ENCODE data around the gene AFDN. TPM values are rescaled to one million over a fixed set of nuclear protein-coding genes. Genes with fewer than 3 reads are reported as not detected.

AFDN gene
- total RNA-seq = 100 to 1,000 TPM in 4 of 8 experiments, 10 to 100 TPM in 4; 18.1 to 161 (median 103) TPM

GRCh38 chr6:167826896-167827582 is at the start of gene AFDN:
AFDN (plus strand) TSS chr6:167826911; CDS start chr6:167827133, 222 bp downstream.
- in situ Hi-C loops (cut with MboI; ENCODE audit: low pct_unique_long_range_greater_than_20kb in 2 of 9, low sequenced_read_pairs in 9 of 9, unreplicated experiment in 9 of 9) = no loop called here
- peaks cover 7 to 39% of the 10 kb centered on the region in 2 donors for H3K4me1 ChIP-seq (replicated peaks in 1 of 2)
- H3K27ac ChIP-seq = peak within 1 kb of the TSS; percentile 93 to 97
- peak within 1 kb of the TSS; percentile 93 to 100 (median 99) for H3K4me3 ChIP-seq
- ATAC-seq (replicated peaks in 6 of 8) = peak; percentile 10 to 56 (median 51)
- no CpG with 5 or more reads among the region's 108 CpGs for WGBS, 10 experiments

- in situ Hi-C loops (cut with MboI; ENCODE audit: low pct_unique_long_range_greater_than_20kb in 2 of 9, low sequenced_read_pairs in 9 of 9, unreplicated experiment in 9 of 9) = no loop called here
- 31 to 98% (median 87%) methylated on average over 3 to 12 of the region's 21 CpGs; no CpG with 5 or more reads in 4 of the 10 experiments for WGBS, 10 experiments
- Histone ChIP-seq H3K27ac (no peak overlapping the region), H3K4me1 (replicated peaks in 1 of 2) (peaks cover 9 to 12% of the 10 kb centered on the region in 2 donors), H3K4me3 (no peak overlapping the region)
- ATAC-seq (replicated peaks in 6 of 8) = no peak
Observed at GRCh38 chr6:167778497-167779128, 48.1 kb upstream of the AFDN start.

- WGBS, 10 experiments = 50 to 100% (median 89%) methylated on average over 1 to 15 of the region's 20 CpGs
Observed at GRCh38 chr6:167779129-167779992, 47.4 kb upstream of the AFDN start.

GRCh38 chr6:167779993-167780655 is 46.6 kb upstream of the AFDN start:
- ATAC-seq (replicated peaks in 6 of 8) = peak in 1 of 8 experiments; percentile 14
- Histone ChIP-seq H3K27ac (no peak overlapping the region), H3K4me3 (no peak overlapping the region), H3K4me1 (replicated peaks in 1 of 2) (peaks cover 9 to 12% of the 10 kb centered on the region in 2 donors)
- WGBS, 10 experiments = 40 to 100% (median 89%) methylated on average over 1 to 10 of the region's 15 CpGs; no CpG with 5 or more reads in 2 of the 10 experiments
- in situ Hi-C loops (cut with MboI; ENCODE audit: low pct_unique_long_range_greater_than_20kb in 2 of 9, low sequenced_read_pairs in 9 of 9, unreplicated experiment in 9 of 9) = no loop called here

More at GRCh38 chr6:167779129-167779992, 47.4 kb upstream of the AFDN start:
- no peak for ATAC-seq (replicated peaks in 6 of 8)
- H3K27ac ChIP-seq = no peak overlapping the region
- in situ Hi-C loops (cut with MboI; ENCODE audit: low pct_unique_long_range_greater_than_20kb in 2 of 9, low sequenced_read_pairs in 9 of 9, unreplicated experiment in 9 of 9) = no loop called here
- H3K4me1 ChIP-seq (replicated peaks in 1 of 2) = peaks cover 9 to 12% of the 10 kb centered on the region in 2 donors
- H3K4me3 ChIP-seq = no peak overlapping the region

GRCh38 chr6:167781066-167781767 is 45.5 kb upstream of the AFDN start:
- 31 to 93% (median 74%) methylated on average over 4 to 11 of the region's 15 CpGs; no CpG with 5 or more reads in 2 of the 10 experiments for WGBS, 10 experiments
- Histone ChIP-seq H3K27ac (no peak overlapping the region), H3K4me3 (no peak overlapping the region), H3K4me1 (replicated peaks in 1 of 2) (peaks cover 10 to 12% of the 10 kb centered on the region in 2 donors)
- in situ Hi-C loops (cut with MboI; ENCODE audit: low pct_unique_long_range_greater_than_20kb in 2 of 9, low sequenced_read_pairs in 9 of 9, unreplicated experiment in 9 of 9) = no loop called here
- ATAC-seq (replicated peaks in 6 of 8) = peak in 5 of 8 experiments; percentile 33 to 84 (median 53)

- 0 to 96% (median 62%) methylated on average over 1 to 7 of the region's 9 CpGs; no CpG with 5 or more reads in 1 of the 10 experiments for WGBS, 10 experiments
- in situ Hi-C loops (cut with MboI; ENCODE audit: low pct_unique_long_range_greater_than_20kb in 2 of 9, low sequenced_read_pairs in 9 of 9, unreplicated experiment in 9 of 9) = no loop called here
- H3K4me3 ChIP-seq = no peak overlapping the region
- peak in 6 of 8 experiments; percentile 26 to 63 (median 40) for ATAC-seq (replicated peaks in 6 of 8)
- H3K4me1 ChIP-seq (replicated peaks in 1 of 2) = peaks cover 16 to 19% of the 10 kb centered on the region in 2 donors
- H3K27ac ChIP-seq = no peak overlapping the region
Observed at GRCh38 chr6:167781868-167782267, 44.8 kb upstream of the AFDN start.

GRCh38 chr6:167782698-167783517 is 43.8 kb upstream of the AFDN start:
- 0 to 100% (median 83%) methylated on average over 1 to 3 of the region's 4 CpGs; no CpG with 5 or more reads in 4 of the 10 experiments for WGBS, 10 experiments
- Histone ChIP-seq H3K4me1 (replicated peaks in 1 of 2) (peaks cover 19 to 26% of the 10 kb centered on the region in 2 donors), H3K4me3 (no peak overlapping the region), H3K27ac (no peak overlapping the region)
- no peak for ATAC-seq (replicated peaks in 6 of 8)
- in situ Hi-C loops (cut with MboI; ENCODE audit: low pct_unique_long_range_greater_than_20kb in 2 of 9, low sequenced_read_pairs in 9 of 9, unreplicated experiment in 9 of 9) = no loop called here

GRCh38 chr6:167786853-167787675 is 39.6 kb upstream of the AFDN start:
- Histone ChIP-seq H3K27ac (peak overlapping the region in 1 of 2 donors; percentile 36), H3K4me3 (no peak overlapping the region), H3K4me1 (replicated peaks in 1 of 2) (peaks cover 28 to 32% of the 10 kb centered on the region in 2 donors)
- ATAC-seq (replicated peaks in 6 of 8) = peak; percentile 7 to 67 (median 53)
- in situ Hi-C loops (cut with MboI; ENCODE audit: low pct_unique_long_range_greater_than_20kb in 2 of 9, low sequenced_read_pairs in 9 of 9, unreplicated experiment in 9 of 9) = no loop called here
- 27 to 100% (median 54%) methylated on average over 1 to 9 of the region's 10 CpGs; no CpG with 5 or more reads in 2 of the 10 experiments for WGBS, 10 experiments

- in situ Hi-C loops (cut with MboI; ENCODE audit: low pct_unique_long_range_greater_than_20kb in 2 of 9, low sequenced_read_pairs in 9 of 9, unreplicated experiment in 9 of 9) = no loop called here
Observed at GRCh38 chr6:167787896-167788562, 38.7 kb upstream of the AFDN start.

GRCh38 chr6:167788563-167788903 is 38.2 kb upstream of the AFDN start:
- in situ Hi-C loops (cut with MboI; ENCODE audit: low pct_unique_long_range_greater_than_20kb in 2 of 9, low sequenced_read_pairs in 9 of 9, unreplicated experiment in 9 of 9) = no loop called here
- 0 to 20% (median 10%) methylated on average over 1 to 2 of the region's 2 CpGs; no CpG with 5 or more reads in 3 of the 10 experiments for WGBS, 10 experiments
- peaks cover 28 to 32% of the 10 kb centered on the region in 2 donors for H3K4me1 ChIP-seq (replicated peaks in 1 of 2)
- no peak overlapping the region for H3K4me3 ChIP-seq
- peak overlapping the region; percentile 30 to 59 for H3K27ac ChIP-seq
- ATAC-seq (replicated peaks in 6 of 8) = peak in 2 of 8 experiments; percentile 46 to 63

More at GRCh38 chr6:167787896-167788562, 38.7 kb upstream of the AFDN start:
- WGBS, 10 experiments = 5 to 100% (median 66%) methylated on average over 1 to 17 of the region's 23 CpGs; no CpG with 5 or more reads in 3 of the 10 experiments
- peak in 7 of 8 experiments; percentile 8 to 93 (median 86) for ATAC-seq (replicated peaks in 6 of 8)
- H3K4me1 ChIP-seq (replicated peaks in 1 of 2) = peaks cover 28 to 32% of the 10 kb centered on the region in 2 donors
- H3K4me3 ChIP-seq = no peak overlapping the region
- peak overlapping the region; percentile 30 to 59 for H3K27ac ChIP-seq

Data from motor neuron (in vitro differentiated cells).